D341Med (cell line): ENCODE measurements around the gene HTR6.
"Not testable (repeated sequence)": the region's sequence is repeated elsewhere in the genome, so short reads cannot be mapped to it uniquely, and the experiment has no call there.

Experiments used
- DNase-seq: peaks from one replicate; pipeline ENCODE4 v3.0.0; 2012; ENCODE audit warnings: low spot score

Gene HTR6

DNA sequence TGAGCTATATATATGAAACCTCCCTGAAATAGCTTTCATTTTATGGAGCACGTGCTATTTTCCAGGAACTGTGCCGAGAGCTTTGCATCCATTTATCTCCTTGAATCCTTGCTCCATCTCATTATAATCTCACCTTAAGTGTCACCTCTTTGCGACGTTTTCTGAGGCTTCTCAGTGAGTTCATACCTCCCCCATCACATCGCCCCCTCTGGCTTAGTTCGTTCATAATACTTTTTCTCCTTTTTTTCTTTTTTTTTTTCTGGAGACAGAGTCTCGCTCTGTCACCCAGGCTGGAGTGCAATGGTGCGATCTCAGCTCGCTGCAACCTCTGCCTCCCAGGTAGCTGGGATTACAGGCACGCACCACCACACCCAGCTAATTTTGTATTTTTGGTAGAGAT is 25.4 kb upstream of the HTR6 start:
- not testable (repeated sequence) for DNase-seq

DNA sequence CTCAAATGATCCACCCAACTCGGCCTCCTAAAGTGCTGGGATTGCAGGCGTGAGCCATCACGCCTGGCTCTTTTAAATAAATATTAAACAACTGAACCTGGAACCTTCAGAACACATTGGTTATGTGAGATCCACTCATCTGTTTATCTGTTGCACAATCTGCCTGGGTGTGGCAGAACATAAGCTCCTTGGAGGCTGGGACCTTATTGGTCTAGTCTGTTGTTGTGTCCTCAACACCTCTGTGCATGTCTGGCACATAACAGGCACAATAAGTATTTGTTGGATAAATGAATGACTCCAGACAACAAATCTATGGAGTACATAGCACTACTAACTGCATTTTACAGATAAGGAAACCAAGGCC is 24.7 kb upstream of the HTR6 start:
- DNase-seq, result no peak

DNA sequence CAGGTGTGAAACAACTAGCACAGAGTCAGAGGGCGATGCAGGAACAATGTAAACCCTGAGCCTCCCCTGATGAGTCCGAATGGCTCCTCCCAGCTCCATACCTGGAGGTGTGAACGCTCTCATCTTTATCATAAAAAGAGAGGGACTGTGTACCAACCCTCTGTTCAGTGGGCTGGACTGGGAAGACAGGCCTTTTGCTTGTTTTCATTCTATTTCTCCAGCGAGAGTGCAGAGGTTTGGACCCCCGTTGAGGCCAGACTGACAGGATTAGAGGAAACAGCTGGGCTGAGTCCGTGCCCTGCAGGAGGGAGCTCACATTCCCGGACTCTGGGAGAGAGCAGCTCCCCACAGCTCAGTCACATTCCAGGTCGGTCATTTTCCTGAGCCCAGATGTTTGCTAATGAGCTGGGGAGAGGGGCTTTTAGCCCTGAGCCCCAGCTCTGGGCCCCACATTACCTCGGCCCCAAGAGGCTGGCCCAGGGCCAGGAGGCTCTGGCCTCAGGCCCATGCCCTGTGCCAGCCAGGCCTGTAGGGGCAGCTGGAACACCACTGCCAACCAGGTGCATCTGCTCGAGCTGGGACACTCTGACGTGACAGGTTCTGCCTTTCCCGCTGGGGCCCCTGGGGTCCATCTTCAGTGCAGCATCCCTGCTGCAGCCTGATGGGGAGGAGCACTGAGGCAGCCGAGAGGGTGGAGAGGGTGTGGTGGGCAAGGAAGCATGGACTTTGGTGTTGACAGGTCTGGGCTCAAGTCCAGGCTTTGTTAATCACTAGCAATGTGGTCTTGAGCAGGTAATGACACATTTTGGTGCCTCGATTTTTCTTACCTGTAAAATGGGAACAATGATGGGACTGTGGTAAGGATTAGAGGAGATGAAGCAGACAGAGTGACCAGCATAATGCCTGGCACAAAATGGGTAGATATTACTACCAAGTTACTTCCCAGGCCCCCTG is 24.0 kb upstream of the HTR6 start:
- no peak for DNase-seq

DNA sequence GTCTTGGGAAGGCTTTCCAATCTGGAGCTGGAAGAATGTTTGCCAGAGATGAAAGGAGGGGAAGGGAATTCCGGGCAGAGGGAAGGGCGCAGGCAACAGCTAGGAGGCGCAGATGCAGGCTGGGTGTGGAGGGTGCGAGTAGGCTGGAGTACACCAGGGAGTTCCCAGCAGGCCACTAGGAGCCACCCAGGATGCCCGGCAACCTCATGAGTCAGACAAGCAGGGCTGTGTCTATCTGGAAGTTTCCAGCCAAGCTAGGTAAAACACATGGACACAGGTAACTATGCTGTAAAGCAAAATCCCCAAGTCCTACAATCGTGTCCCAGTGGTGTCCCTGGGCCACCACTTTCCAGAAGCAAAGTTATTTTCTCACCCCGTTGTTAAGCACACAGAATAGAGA is 21.6 kb upstream of the HTR6 start:
- DNase-seq, result no peak

DNA sequence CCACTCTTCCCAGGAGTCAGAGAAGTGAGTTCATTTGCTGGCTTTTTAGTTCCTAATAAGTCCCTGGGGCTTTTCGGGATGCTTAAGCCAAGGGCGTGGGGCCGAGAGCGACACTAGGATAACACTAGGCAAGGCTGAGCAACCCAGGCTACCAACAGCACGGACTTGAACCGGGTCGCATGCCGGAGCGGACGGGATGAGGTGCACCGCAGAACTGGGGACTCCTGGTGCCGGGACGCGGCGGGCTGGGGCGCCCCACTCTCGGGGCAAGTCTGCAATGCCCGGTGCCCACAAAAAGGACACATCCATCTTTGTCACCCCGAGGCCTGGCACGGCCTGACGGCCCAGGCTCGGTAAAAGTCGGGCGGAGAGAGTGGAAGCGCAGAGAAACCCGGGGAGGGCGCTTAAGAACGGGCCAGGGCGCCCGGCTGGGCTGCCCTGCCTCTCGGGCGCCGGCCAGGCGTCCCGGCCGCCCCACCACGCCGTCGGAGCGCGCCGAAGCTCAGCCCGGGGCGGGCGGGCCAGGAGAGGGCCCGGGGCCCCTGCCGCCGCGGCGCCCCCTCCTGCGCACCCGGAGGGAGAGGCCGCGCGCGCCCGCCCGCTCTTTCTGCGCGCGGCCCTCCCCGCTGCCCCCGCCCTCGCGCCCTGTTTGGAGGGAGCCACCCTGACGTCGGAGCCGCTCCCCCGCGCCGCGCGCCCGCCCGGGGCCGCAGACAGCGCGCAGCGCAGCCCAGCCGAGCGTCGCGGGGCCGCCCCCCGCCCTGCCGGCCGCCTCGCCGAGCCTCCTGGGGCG is 20.9 kb upstream of the HTR6 start, which contains the start of gene NBL1:
NBL1 (plus strand) TSS at position 710 of the 793 bp plus-strand sequence. CDS start 10,720 bp downstream, outside the sequence.
- peak; percentile 80 for DNase-seq

DNA sequence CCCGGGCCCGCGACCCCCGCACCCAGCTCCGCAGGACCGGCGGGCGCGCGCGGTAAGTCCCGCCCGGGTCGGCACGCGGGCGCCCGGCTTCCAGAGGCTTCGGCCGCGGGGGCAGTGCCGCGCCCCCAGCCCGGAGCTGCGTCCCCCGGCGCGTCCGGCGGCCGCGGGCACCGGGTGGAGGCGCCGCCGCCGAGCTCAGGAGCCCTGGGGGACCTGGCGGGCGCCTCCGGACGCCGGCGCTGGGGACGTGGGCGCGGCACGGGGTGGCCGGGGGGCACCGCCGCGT is 20.3 kb upstream of the HTR6 start:
- DNase-seq, result no peak

DNA sequence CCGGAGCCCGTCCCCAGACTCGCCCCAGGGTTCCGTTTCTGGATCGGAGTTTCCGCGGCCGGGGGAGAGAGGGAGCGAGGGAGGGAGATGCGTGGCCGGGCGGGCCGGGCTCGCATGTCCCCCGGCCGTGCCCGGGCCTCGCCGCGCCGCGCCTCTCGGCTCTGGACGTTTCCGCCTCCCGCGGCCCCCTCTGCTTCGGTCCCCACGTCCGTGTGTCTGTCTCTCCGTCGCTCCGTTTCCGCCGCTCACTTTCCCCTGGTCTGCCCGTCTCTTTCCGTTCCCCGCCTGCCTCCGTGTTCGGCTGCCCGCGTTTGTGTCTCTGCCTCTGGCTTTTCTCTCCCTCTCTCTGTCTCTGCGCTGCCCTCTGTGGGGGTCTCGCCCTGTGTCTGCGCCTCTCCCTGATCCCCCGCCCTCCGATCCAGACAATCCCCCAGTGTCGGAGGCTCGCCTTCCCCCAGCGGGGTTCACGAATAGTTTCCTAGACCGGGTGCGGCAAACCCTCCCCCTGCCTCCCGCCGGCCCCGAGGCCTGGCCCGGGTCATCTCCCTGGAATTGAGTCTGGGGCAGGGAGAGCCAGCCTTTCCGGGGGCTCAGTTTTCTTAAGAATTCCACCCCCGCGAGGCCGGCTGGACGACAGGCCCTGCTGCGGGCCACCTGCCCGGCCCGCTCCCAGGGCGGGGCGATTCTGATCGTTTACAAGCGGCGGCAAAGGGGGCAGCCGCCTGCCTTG is 19.8 kb upstream of the HTR6 start:
- peak; percentile 69 for DNase-seq

DNA sequence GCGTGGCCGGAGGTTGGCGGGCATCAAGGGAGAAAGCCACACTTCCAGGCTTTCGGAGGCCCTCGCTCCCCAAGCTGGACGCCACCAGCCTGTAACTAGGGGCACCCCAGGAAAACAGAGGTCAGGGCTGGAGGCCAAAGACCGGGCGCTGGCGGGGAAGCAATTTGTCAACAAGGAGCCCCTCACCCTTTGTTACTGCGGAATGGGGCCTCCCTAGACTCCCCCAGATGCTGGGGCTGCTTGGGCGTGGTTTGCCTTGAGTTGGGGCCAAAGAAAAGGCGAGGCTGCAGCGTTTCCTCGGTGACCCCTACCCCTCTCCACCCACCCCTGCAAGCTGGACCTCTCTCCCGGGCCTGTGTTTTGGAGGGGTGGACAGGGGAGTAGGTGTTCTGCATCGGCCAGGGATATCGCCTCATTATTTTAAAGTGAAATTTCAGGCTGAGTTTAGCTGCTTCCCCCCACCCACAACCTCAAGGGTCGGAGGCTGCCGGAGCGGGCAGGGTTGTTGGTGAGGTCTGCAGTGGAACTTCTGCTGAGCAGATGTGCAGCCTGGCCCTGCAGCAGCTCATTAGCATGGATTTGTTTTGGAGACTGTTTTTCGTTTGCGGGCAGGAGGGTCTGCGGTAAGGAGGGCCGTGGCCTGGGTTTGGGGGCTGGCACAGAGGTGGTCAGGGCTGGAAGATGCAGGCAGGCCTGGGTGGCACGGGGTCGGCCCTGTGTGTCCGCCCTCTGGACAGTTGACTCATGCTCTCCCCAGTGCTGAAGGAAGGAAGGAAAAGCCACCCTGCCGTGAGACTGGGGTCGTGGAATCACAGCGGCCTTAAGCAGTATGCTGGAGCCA is 19.0 kb upstream of the HTR6 start:
- no peak for DNase-seq

DNA sequence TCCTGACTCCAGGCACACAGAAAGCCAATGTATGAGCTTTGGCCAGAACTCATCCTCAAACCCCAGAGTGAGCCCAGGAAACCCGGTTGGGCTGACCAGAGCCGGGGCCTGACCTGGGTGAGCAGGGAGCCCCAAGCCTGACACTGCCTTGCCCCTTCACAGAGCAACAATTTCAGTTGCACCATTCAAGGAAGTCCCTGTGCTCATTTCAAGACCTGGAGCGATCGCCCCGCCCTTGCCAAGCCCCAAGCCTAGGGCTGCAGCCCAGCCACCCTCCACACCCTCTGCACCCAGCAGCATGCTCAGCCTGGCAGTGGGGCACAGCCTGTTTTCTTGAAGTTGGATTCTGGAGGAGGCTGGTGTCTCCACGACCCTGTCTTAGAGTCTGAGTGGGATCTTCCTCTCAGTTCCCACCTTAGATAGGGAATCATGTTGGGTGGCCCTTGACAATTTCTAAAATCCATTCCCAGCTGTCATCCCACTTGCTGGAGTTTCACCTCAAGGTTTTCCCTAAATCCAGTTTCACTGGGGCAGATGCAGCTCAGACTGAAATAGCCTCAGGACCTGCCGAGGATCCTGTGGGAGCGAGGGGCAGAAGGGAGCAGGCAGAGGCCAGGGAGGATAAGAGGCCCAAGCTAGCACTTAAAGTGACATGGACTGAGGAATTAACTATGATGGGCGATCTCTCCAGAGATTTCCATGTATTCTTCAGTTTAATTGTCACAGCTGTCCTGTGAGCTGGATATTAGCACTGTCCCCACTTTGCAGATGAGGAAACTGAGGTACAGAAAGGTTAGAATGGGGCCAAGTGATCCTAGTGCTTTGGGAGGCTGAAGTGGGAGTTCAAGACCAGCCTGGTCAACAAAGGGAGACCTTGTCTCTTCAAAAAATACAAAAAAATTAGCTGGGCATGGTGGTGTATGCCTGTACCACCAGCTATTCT is 18.0 kb upstream of the HTR6 start:
- no peak for DNase-seq

DNA sequence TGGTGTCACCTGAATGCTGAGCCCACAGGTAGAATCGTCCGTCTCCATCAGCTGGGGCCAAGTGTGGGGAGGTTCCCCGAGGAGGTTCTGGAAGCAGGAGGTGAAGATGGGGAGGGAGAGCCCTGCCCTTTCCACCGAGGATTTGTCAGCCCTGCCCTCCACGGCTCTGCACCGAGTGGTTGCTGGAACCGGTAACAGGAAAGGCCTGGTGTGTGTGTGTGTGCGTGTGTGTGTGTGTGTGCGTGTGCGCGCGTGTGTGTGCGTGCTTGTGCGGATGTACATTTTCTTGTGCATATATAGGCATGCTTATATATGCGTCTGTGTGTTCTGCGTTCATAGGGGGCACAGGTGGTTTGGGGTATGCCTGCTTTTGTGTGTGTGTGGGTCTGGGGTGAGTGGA is 17.0 kb upstream of the HTR6 start:
- DNase-seq, result no peak

DNA sequence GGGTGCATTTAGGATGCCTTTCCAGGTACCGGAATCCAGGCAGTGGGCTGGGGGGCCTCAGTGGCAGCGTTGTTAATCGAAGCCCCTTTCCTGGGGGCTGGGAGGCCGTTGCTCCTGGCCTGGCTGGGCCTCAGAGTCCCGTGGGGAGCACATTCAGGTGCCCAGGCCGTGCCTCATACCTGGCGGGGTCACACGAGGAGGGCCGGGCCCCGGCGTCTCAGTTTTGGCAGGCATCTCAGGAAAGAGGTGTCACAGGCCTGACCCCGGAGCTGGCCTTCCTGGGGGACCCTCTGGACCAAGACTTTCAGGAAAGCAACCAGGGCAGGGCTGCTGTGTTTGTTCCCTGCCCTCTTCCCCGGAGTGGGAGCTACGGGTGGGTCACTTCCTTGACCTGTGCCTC is 16.4 kb upstream of the HTR6 start:
- no peak for DNase-seq

DNA sequence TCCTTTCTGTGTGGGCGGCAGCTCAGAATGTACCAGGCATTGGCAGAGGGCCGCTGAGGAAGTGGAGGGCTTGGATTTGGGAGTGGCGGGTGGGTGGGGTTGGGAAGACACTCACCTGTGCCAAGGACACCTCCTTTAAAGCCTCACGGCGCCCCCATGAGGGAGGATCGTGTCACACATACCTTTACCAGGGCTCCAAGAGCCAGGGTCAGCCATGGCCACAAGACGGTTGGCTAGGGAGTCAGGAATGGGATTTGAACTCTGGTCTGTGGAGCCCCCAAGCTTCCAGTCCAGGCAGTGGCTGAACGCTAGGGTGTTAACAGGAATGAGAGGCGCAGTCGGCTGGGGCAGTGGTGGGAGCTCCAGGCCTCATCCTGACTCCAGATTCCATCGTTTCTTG is 16.0 kb upstream of the HTR6 start:
- DNase-seq, result no peak

DNA sequence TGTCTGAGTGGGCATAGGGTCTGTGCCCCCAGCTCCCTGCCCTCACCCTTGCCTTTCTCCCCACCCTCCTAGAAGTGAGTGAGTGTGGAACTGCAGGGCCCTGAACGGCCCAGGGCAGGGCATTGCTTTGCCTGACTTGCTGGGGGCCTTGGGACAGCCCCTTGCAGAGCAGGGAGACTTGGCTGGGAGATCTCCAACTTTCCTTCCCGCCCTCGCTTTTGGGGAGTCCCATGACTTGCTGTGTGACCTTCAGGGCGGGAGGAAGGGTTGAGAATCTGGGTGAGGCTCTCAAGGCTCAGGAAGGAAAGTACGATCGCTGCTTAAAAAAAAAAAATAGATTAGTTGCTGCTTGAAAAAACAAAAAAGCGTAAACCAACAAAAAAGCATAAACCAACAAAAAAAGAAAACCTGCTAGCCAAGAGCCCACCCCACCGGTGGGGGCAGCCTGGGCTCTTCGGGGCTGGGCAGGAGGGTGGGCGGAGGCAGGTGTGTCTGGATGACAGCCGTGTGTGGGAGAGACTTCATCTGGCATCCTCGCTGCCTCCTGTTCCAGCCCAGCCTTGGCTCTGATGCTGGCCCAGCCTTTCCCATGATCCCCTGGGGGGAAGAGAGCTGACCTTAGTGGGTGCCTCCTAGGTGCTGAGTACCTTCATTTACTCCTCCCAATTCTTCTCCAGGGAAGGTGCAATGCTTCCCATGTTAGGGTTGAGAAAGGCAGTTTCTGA is 14.1 kb upstream of the HTR6 start:
- DNase-seq, result no peak

DNA sequence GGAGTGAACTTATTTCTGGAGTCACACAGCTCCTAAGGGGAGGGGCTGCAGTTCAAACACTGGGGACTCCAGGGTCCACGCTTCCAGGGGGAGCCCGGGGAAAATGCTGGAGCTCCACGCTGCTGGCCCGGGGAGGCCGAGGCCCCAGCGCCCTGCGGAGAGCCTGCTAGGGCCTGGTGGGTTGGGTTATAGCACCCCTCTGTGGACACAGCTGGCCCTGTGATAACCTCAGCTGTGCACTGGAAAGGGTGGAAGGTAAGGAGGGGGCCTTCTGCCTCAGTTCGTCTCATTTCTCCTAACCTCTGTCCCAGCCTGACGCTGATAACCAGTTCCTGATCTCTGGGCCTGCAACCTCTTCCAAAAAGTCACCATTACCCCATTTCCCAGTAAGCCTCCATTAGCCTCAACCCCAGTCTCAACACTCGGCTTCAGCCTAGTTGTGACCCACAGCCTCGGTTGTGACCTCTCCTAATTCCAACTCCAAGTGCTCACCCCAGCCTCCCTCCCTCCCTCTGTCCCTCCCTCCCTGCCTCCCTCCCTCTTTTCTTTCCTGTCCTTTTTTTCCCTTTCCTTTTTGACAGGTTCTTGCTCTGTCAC is 13.4 kb upstream of the HTR6 start:
- peak; percentile 86 for DNase-seq

DNA sequence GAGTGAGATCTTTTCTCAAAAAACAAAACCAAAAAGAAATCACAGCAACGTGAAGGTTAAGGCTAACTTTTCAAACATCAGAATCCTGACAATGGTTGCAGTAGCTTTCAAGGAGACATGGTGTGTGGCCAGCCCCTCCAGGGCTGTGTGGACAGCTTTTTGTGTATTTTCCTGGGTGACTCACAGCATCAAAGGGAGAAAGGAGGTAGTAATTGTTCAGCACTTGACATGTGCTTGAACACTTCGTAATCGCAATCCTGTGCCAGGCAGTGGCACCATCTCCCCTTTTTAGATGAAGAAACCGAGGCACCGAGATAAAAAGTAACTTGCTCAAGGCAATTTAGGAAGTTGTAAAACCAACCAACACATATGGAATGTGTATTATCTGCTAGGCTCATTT is 10.3 kb upstream of the HTR6 start:
- DNase-seq, result no peak

DNA sequence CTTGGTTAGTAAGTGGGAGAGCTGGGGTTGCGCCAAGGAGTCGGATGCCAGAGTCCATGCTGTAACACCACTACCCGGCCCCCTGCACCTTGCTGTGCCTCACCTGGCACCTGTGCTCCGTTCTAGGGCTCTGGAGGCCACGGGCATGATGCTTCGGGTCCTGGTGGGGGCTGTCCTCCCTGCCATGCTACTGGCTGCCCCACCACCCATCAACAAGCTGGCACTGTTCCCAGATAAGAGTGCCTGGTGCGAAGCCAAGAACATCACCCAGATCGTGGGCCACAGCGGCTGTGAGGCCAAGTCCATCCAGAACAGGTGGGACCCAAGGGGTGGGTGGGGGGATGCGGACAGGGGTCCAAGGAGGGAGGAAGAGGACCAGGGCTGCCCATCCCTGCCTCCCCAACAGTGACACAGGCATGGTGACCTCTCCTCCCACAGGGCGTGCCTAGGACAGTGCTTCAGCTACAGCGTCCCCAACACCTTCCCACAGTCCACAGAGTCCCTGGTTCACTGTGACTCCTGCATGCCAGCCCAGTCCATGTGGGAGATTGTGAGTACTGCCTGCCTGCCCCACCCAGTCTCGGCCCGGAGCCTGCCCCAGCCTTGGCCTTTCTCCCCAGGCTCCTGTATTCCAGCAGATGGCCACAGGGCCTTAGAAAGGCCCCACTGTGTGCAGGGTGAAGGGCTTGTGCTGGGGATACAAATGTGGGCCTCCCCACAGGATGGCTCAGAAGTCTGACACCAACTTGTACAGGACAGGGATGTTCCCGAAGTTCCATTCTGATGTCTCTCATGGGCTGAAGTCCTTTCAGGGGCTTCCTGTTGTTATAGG is 9.6 kb upstream of the HTR6 start:
- DNase-seq, result no peak

DNA sequence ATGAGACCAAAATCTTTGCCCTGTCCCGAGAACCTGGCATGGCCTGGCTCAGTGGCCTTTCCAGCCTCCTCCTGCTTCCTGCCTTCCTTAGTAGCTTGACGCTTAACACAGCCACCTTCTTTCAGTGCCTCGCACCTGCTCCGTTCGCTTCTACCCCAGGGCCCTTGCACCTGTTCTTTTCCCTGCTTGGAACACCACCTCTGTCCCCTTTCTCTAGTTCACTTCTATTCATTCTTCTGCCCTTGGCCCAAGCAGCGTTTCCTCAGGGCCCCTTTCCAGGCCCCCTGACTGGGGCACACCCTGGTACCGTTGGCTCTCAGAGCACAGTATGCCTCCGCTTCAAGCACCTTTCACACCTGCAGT is 9.0 kb upstream of the HTR6 start:
- DNase-seq, result no peak

DNA sequence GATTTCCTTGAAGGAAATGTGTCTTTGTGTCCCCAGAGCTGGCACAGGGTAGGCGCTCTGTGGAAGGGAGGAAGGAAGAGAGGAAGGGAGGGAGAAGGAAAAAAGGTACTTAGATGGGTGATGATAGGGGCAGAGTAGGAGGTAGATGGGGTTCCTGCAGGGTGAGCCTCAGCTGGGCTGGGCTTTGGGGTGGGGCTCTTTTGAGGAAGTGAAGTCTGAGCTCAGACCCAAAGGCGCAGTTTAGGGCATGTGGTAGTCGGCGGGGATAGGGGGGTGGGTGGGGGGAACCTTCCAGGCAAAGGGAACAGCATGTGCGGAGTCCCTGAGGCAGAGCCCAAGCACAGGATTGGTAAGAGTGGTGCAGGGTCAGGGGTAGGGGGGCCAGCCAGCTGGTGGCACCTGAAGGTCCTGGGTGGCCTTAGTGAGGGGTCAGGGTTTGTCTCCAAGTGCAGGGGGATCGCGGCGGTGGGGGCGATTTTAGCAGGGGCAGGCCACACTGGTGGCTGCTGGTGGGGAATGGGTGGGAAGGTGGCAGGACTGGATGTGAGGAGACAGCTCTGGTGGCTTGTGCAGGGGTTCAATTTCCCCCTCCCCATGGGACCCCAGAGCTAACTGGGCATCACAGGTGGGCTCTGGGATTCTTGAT is 8.4 kb upstream of the HTR6 start:
- DNase-seq, result no peak
